GM21529 (cell line): ENCODE data around the gene TANGO2.
"Not testable (repeated sequence)": the region's sequence is repeated elsewhere in the genome, so short reads cannot be mapped to it uniquely, and the experiment has no call there.

ENCODE experiments used
- ATAC-seq: cut with Tn5 transposase; IDR thresholded peaks from one replicate; pipeline ENCODE4 v1.9.1; 2021; ENCODE audit not compliant: unreplicated experiment

Gene TANGO2

DNA sequence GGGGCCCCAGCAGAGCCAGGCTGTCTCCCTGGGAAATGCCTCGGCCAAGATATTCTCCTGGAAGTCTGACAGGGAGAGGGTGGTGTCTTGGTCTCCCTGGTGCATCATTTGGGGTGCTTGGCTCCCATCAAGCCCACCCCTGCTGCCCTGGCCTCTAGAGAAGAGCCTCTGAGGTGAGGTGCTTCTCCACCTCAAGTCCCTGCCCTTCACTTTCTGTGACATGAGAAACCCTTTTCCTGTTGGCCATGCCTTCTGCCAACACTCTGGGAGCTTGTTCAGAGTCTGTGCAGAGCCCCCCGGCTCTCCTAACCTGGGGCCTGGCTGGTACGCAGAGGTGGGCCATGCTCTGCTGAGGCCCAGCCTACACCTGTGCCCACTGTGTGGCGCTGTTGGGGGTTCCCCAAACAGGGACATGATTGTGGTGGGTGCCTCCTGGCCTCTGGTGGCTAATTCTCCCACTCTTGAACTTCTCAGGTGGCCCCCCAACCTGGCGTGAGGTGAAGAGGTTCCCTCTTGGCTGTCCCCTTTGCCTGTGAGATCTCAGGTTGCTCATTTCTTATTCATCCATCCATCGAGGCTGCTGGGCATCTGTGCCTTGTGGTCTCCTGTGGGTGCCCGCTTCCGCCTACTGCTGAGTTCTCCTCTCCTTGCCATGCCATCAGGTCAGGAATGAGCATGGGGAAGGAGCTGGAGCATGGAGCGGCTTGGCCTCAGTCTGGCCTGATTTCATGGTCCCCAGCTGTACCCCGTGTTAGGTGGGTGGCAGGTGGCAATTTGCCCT is 40.0 kb downstream of the TANGO2 start:
- ATAC-seq, result no peak

DNA sequence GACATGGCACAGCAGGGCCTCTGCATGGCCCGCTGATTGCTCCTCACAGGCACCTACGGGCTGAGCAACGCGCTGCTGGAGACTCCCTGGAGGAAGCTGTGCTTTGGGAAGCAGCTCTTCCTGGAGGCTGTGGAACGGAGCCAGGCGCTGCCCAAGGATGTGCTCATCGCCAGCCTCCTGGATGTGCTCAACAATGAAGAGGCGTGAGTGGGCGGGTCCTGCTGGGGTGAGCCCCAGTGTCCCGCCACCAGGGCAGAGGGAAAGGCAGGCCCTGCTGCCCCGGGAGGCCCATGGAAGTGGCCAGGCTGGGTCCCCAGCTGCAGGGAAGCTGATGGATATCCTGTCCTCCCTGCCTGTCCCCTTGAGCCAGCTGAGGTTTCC is 40.6 kb downstream of the TANGO2 start:
- no peak for ATAC-seq

DNA sequence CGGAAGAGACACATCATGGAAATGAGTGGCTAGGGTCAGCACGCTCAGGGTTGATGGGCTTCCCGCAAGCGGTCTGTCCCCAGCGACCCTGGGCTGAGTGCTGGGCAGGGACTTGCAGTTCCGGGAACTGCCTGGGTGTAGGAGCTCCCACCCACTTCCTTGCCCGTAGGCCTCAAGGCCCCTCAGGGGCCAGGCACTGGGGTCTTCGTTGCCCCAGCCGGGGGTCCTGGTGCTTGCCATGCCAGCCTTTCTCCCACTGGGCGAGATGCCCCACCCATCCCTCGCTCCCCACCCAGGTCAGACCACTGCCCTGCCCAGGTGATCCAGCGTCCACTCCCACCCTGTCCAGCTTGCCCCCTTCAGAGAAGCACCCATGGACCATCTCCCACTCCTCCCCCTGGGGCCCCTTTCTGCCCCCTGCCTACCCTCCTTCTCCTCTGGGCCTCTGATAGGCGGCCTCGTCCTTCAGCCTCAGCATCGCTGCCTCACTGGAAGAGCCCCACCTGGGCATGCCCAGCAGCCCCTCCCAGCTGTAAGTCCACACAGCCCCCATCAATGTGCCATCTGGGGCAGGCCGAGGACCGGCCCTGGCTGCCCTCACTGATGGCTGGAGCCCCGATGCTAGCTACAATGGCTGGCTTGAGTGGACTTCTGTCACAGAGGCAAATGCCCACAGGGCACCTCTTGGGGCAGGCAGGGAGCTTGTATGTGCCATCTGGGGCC is 41.3 kb downstream of the TANGO2 start:
- no peak for ATAC-seq

DNA sequence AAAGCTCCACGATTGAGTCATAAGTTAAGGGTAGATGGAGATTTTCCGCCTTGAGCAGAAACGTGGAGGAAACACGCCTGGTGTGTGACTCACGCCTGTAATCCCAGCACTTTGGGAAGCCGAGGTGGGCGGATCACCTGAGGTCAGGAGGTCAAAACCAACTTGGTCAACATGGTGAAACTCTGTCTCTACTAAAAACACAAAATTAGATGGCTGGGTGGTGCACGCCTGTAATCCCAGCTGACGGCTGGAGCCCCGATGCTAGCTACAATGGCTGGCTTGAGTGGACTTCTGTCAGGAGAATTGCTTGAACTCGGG is 41.8 kb downstream of the TANGO2 start:
- no peak for ATAC-seq

DNA sequence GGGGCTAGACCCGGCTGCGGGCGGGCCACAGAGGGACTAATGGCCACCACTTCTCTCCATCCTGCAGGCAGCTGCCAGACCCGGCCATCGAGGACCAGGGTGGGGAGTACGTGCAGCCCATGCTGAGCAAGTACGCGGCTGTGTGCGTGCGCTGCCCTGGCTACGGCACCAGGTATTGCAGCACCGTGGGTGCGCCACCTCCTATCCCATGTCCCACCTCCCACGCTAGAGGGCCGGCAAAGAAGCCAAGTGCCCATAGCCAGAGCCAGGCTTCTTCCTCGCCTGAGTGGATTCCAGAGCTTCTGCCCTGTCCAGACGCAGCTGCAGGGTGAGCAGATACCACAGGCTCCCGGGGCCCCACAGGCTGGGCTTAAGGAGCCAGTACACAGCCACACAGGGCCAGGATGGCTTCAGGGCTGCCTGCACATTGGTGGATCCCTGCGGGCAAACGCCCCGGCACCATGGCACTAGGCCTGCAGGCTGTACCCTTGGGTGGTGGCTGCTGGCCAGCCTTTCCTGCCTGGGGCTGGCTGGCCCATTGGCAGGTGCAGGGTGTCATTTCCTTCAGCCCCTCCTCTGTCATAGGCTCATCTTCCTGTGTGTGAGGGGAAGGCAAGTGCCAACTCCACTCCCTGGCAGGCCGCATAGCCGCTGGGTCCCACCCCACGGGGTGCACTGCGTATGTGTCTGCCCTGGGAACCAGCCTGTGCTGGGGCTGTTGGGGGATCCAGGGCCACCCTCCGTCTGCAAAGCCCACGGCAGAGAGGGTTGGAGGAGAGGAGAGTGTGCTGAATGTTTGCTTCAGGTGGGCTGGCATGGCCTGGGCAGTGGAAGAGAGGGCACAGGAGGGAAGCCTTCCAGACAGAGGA is 42.6 kb downstream of the TANGO2 start:
- ATAC-seq, result no peak

DNA sequence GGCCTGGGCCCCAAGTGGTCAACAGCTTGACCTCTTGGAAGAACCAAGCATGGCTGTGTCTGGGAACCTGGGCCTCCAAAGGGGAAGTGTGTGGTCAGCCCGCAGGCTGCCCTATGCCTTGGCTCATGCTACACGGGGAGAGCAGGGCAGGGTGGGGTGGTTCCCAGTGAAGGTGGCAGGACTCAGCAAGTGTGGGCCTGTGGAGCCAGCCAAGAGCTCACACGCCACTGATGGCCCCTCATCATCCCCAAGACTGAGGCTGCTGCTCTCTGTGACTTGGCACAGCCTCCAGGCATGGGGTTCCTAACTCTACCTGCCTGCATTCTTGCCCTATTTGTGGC is 43.2 kb downstream of the TANGO2 start:
- ATAC-seq, result no peak

DNA sequence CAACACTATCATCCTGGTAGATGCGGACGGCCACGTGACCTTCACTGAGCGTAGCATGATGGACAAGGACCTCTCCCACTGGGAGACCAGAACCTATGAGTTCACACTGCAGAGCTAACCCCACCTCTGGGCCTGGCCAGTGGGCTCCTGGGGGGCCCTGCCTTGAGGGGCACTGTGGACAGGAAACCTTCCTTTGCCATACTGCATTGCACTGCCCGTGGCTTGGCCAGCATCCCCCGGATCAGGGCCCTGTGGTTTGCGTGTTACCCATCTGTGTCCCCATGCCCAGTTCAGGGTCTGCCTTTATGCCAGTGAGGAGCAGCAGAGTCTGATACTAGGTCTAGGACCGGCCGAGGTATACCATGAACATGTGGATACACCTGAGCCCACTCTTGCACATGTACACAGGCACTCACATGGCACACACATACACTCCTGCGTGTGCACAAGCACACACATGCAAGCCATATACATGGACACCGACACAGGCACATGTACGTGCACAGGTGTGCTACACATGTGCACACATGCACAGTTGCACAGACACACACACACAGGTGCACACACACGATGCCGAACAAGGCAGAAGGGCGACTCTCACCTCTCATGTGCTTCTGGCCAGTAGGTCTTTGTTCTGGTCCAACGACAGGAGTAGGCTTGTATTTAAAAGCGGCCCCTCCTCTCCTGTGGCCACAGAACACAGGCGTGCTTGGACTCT is 43.8 kb downstream of the TANGO2 start:
- ATAC-seq, result no peak

DNA sequence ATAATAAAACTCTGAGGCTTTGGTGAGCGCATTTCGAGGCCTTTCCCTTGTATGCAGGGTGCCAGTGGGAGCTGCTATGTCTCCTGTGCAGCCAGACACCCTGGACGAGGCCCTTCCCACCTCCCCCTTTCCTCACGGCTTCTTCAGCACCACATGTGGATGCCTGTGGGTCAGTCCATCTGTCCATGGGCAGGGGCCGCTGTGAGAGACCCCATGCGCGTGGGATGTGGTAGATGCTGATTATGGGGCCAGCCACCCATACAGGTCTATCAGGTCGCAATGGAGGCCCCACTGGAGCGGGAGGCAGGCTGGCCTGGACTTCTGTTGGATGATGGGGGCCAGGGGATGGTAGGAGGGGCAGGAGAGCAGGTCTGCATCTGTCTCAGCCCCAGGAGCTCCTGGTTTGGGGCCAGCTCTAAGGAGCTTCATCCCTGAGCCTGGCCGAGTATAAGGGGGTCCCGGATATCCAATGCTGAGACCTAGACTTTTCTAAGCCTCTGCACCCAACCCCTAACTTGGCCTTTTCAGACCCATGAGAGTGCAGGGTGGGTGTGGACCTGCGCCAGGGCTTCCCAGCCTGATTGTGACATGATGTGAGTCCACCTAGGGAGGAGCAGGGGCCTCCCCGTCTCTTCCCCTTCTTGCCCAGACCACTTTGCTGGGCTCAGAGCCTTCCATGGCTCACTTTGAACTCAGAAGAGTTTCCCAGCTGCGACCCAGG is 45.1 kb downstream of the TANGO2 start:
- ATAC-seq, result no peak

DNA sequence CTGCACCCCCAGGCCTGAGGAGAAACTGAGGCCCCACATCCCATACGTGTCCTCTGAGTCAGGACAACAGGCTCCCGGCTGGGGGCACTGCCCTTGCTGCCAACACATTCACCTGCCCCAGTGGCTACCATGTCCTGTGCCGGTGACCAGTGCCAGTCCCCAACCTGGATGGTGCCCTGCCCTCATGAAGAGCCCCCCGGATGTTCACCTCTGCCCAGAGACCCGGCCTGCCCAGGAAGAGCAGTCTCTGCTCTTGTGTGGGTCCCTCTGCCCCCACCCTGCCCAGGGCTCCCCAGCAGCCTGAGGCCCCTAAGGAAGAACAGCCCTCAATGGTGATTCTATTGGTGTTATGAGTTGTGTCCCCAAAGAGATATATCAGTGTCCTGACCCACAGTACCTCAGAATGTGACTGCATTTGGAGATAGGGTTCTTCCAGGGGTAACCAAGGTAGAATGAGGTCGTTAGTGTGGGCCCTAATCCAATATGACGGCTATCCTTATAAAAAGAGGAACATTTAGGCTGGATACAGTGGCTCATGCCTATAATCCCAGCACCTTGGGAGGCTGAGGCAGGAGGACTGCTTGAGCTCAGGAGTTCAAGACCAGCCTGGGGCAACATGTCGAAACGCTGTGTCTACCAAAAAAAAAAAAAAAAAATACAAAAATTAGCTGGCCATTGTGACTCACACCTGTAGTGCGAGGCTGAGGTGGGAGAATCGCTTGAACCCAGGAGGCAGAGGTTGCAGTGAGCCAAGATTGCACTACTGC is 45.9 kb downstream of the TANGO2 start:
- ATAC-seq, result no peak

DNA sequence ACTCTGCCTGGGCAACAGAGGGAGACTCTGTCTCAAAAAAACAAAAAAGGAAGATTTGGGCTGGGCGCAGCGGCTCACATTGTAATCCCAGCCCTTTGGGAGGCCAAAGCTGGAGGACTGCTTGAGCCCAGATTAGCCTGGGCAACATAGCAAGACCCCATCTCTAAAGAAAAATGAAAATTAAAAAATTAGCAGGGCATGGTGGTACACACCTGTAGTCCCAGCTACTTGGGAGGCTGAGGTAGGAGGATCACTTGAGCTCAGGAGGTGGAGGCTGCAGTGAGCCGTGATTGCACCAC is 46.4 kb downstream of the TANGO2 start:
- not testable (repeated sequence) for ATAC-seq

DNA sequence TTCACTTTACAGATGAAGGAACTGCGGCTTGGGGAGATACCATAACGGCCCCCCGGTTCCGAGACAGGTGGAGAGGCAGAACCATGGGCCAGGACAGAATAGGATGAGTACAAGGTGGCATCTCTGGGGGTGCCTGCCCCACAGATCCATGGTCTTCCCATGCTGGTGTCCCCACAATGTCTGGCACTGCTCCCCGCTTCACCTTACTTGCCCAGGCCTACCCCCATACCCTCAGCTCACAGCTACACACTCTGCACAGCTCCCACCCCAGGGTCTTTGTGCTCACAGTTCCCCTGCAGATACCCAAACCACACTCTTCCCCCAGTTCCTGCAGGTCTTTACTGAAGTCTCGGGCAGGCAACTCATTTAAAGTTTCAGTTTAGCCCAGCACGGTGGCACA is 47.7 kb downstream of the TANGO2 start:
- no peak for ATAC-seq

DNA sequence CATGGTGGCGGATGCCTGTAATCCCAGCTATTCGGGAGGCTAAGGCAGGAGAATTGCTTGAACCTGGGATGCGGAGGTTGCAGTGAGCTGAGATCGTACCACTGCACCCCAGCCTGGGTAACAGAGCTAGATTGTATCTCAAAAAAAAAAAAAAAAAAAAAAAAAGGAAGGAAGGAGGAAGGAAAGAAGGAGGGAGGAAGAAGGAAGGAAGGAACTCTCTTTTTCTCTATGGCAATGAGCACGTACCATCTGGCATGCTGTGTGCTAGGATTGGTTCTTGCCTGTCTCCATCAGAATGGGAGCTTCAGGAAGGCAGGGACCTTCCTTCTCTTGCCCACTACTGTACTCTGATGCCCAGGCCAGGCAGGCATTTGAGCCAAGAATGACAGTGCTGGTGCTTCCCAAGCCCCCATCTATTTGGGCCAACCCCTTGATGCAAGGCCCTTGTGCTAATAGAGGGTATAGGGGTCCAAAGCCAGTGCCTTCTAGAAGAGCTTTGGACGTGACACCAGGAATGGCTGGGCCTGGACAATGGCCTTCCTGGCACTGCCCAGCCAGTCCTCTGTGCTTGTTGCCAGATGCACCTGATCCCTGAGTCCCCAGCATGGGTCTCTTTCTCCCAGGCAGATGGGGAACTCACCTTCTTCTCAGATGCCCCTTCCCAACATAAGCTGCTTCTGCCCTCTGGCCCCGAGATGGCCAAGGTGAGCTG is 48.6 kb downstream of the TANGO2 start:
- ATAC-seq, result no peak

DNA sequence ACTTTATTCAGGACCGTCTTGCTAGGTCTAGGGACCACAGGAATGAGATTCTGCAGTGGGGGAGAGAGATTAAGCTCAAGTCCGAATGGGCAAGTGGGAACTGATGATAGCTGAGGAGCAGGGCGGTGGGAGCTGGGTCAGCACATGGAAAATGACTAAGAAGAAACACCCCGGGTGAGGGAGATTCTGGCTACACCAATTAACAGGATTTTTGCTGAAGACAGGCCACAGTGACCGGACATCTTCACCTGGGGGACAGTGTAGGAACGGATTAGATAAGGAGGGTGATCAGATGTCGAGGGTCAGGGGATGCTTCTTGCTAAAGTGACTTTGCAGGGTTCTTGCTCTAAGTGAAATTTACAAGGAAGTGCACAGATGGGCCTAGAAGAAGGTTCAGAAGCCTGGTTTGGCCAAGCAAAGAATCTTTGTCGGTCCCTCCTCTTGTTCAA is 50.6 kb downstream of the TANGO2 start:
- ATAC-seq, result no peak

DNA sequence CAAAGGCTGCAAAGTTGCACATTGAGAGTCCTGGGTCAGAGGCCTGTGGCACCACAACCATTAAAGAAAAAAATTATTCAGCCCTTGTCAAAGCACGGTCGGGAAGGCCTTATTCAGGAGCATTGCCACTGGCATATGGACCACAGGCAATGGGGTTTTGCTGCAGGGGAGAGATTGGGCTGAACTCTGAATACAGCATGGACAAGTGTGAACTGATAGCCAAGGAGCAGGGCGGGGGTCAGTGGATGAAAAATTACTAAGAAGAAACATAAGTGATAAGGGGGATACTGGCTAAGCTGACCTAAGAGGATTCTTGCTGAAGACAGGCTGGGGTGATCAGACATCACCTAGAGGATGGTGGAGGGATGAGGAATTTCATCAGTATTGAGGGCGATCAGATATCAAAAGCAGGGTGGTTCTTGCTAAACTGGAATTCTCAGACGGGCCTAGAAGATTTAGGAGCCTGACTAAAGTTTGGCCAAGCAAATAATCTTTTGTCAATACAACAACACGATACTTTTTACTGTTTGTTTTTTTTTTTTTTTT is 55.8 kb downstream of the TANGO2 start:
- ATAC-seq, result no peak

DNA sequence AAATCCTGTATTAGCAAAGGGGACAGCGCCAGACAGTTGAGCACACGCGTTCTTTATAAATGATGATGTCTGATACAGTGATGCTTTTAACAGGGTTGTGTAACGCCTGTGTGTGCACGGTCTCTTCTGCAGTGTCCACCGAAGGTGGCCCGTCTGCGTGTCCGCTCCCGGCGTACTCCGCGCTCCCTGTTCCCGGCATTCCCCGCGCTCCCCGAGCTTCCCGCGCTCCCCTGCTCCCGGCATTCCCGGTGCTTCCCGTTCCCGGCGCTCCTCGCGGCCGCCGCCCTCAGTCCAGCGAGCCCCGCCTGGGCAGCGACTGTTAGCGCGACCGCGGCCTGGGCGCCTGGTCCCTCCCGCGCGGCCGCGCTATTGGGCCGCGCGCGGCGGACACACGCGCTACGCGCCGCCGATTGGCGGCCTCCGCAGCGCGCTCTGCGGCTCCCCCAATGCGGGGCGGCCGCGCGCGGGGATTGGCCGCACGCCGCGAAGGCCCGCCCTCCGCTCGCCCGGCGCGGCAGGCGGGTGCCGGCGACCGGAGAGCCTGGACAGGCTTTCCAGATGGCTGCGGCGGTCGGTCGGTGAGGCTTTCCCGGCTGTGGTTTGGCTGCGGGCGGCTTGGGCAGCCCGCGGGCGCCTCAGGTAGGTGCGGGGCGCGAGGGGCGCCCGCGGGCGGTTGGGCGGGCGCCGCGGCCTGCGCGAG is 59.0 kb downstream of the TANGO2 start, which contains the start of gene DGCR8:
DGCR8 (plus strand) TSS at position 497 of the 700 bp plus-strand sequence. CDS start 5,723 bp downstream, outside the sequence.
- peak; percentile 74 for ATAC-seq

DNA sequence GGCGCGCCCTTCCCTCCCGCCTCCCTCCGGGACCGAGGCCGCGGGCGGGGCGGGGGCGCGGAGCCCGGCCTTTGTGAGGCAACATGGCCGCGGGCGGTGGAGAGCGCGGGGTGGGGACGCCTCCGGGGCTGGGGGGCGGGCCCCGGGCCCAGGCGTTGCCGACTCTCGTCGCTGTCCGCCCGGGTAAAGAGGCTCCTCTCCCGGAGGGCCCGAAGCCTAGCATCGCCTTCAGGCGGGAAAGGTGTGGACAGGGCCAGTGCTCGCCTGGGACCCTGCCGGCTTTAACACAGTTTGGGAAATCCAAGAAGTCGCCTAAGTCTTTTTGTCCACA is 59.5 kb downstream of the TANGO2 start:
- ATAC-seq, result peak; percentile 57

DNA sequence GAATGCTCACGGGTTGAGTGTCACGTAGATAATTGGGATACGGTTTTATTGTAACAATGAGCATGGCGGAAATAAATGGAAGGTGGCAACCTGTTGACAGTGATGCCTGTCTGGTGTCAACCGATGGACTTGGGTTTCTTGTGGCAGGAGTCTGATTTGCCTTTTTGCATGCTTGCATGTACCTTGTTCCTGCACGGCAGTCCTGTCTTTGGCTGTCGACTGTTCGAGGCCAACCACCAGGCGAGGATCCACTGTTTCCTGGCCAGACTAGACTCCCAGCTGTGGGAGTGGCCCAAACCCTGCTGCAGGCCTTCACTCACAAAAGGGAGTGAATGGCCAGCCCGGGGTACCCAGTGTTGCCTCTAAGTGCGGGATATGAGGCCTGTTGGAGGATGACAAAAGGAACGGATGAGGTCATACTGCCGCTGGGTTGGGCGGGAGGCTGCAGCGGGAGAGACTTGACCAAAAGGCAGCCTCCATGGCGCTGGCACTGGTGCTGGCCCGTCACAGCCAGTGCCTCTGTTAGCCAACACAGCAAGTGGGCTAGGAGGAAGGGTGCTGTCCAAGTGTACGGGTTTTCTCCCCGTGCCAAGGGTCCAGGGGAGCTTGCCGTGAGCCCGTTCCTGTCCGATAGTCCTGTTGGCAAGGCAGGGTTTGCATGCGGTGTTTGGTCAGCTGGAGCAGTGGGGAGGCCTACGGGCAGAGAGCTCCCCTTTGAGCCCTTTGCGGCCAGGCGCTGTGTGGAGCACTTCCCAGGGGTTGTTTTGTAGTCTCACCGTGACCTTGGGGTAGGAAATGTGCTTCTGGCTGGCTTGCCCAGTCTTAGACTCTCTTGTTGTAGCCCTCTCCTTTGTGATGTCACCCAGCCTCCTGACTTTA is 60.1 kb downstream of the TANGO2 start:
- ATAC-seq, result no peak
